Thoracic aorta (tissue), 2 donors: ENCODE results near the gene CAMK1G. TPM values are rescaled to one million over a fixed set of nuclear protein-coding genes. Genes with fewer than 3 reads are reported as not detected.
A peak's percentile ranks its signal among the peaks of the same experiment; 100 is the strongest.

Source experiments
- ATAC-seq: fragments of 150-250 bp; one replicate; pipeline ENCODE4 v1.8.0; 2017; ENCODE audit warnings: low read depth; ENCODE audit not compliant: insufficient number of reproducible peaks, low FRiP score
- DNase-seq: peaks from one replicate; pipeline ENCODE4 v3.0.0-alpha.2; 2020; ENCODE audit warnings: low spot score
- H3K27ac ChIP-seq, 2 donors: fragments of 200-600 bp; sonication (generic); 1 replicate in 1 of 2; 2 replicates in 1 of 2; pipeline ENCODE4 v1.5.1; 2016; ENCODE audit warnings: mild to moderate bottlenecking in 2 of 2, moderate library complexity in 2 of 2
- H3K27me3 ChIP-seq: fragments of 200-600 bp; sonication (generic); replicated peaks from 2 replicates; pipeline ENCODE4 v1.6.0; 2016; ENCODE audit warnings: mild to moderate bottlenecking; ENCODE audit not compliant: insufficient read depth
- H3K36me3 ChIP-seq: fragments of 200-600 bp; sonication (generic); one replicate; pipeline ENCODE4 v1.5.1; 2016
- H3K4me1 ChIP-seq, 2 donors: fragments of 200-600 bp; sonication (generic); 1 replicate in 1 of 2; 2 replicates in 1 of 2; pipeline versions ENCODE4 v1.5.1 to v1.6.0; 2016; ENCODE audit warnings: low read depth in 2 of 2, mild to moderate bottlenecking in 1 of 2; ENCODE audit not compliant: control insufficient read depth in 1 of 2
- H3K4me3 ChIP-seq: fragments of 200-600 bp; sonication (generic); 2 replicates; pipeline ENCODE4 v1.5.1; 2016; ENCODE audit warnings: mild to moderate bottlenecking
- H3K9me3 ChIP-seq: fragments of 200-600 bp; sonication (generic); 2 replicates; pipeline ENCODE4 v1.5.1; 2016
- total RNA-seq, 2 donors: library from RNA; depleted of rRNA; stranded (reverse); fragments of >200 nt; gene quantifications; one replicate each; pipeline versions ENCODE4 v1.1.0 to v1.2.3, GENCODE V29; 2016
- TF ChIP-seq, protein P1 (sequence below): fragments of 200-600 bp; sonication (generic); IDR thresholded peaks from one replicate; pipeline ENCODE4 v1.5.1; 2019; ENCODE audit warnings: antibody characterized with exemption

Gene CAMK1G
- total RNA-seq, 2 donors from 2014 or later, result not detected

DNA sequence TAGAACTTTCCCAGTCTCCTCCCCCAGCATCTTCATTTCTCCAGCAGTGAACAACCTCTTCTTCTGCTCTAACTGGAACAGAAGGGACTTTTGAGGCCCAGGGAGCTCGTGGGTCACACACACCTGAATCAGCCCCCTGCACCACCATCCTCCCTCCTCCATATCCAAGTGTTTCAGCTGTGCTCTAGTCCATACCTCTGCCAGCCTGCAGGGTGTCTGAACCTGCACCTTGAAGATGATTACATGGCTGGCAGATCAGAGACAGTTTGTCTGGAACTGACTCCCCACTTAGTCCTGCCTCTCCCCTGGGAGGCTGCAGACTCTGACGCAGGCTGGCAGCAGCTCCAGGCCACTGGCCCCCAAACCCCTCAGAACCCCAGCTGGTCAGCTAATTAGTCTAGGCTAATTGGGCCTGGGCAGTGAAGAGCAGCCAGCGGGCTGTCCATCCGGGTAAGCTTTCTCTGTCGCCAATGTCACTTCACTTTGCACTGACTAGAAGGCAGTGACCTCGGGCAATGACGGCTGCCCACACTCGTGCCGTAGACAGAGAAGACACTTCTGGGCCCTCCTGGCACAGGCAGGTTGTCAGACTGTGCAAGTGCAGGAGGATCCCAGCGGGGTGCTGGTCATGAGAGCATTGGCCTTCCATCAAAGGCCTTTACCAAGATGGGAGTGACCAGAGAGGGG is 12.2 kb downstream of the CAMK1G start:
- DNase-seq, result no peak
- ATAC-seq, result no peak
- no peak overlapping the region for H3K4me3 ChIP-seq

DNA sequence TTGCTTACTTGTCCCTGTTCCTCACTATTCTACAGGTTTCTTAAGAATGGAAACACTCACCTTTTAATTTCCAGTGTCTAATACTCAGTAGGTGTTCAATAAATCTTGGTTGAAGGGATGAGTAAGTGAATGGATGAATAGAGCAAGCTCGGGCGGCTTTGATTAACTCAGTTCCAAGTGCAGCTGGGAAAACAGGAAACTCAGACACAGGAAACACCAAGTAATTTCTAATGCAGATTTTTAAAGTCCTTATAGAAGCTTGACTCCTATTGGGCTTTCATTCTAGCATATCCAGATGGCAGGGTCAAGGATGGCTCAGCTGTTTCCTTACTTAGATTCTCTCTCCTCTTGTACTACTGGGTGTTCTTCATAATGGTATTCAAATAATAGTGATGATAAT is 14.0 kb downstream of the CAMK1G start:
- Histone ChIP-seq H3K36me3 (no peaks in the 10 kb centered on the region), H3K4me1 (no peaks in the 10 kb centered on the region), H3K27ac (no peak overlapping the region), H3K9me3 (no peaks in the 10 kb centered on the region), H3K27me3 (no peaks in the 10 kb centered on the region), H3K4me3 (no peak overlapping the region)
- no peak for ATAC-seq
- no peak for DNase-seq
- TF ChIP-seq, protein P1, sequence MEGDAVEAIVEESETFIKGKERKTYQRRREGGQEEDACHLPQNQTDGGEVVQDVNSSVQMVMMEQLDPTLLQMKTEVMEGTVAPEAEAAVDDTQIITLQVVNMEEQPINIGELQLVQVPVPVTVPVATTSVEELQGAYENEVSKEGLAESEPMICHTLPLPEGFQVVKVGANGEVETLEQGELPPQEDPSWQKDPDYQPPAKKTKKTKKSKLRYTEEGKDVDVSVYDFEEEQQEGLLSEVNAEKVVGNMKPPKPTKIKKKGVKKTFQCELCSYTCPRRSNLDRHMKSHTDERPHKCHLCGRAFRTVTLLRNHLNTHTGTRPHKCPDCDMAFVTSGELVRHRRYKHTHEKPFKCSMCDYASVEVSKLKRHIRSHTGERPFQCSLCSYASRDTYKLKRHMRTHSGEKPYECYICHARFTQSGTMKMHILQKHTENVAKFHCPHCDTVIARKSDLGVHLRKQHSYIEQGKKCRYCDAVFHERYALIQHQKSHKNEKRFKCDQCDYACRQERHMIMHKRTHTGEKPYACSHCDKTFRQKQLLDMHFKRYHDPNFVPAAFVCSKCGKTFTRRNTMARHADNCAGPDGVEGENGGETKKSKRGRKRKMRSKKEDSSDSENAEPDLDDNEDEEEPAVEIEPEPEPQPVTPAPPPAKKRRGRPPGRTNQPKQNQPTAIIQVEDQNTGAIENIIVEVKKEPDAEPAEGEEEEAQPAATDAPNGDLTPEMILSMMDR, result no peak

More for the DNA sequence above, 12.2 kb downstream of the CAMK1G start:
- Histone ChIP-seq H3K36me3 (no peaks in the 10 kb centered on the region), H3K27ac (no peak overlapping the region), H3K27me3 (no peaks in the 10 kb centered on the region), H3K4me1 (no peaks in the 10 kb centered on the region), H3K9me3 (no peaks in the 10 kb centered on the region)
- TF ChIP-seq, protein P1, result no peak

DNA sequence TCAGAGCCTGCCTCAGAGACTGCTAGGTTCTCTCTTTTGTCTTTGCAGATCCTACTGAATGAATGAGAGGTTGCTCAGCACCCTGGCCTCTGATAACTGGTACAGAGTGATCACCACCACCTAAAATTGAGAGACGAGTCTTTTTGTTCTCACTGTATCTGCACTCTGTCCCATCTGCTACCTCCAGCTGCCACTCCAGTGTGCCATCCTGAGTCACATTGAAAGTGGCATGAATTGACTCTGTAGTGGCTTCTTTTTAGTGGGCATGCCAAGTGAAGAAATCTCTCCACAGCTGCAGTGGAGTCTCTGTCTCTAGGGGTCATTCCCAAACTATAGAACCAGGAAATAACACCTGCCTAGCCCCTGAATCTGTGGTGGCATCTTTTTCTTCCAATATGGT is 14.7 kb downstream of the CAMK1G start:
- H3K4me1 ChIP-seq, result no peaks in the 10 kb centered on the region
- no peaks in the 10 kb centered on the region for H3K9me3 ChIP-seq
- H3K27me3 ChIP-seq, result no peaks in the 10 kb centered on the region
- no peak for ATAC-seq
- no peaks in the 10 kb centered on the region for H3K36me3 ChIP-seq
- no peak for DNase-seq
- H3K4me3 ChIP-seq, result no peak overlapping the region
- H3K27ac ChIP-seq, result no peak overlapping the region
- TF ChIP-seq, protein P1, result no peak

DNA sequence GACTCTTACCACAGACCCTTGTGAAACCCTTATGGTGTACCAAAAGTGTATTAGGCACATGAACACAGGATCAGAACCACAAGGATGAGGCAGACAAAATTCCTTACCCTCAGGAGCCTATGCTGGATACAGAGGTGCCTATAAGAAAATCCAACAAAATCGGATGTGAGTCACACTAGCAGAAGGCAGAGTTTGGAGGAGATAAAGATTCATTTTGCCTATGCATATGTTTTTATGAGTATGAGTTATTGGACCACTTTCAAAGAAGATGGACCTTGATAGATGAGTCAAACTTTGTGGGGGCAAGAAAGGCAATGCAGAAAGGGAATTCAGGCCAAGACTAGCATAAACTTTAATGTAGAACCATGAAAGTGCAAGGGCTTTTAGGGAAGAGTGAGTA is 17.0 kb downstream of the CAMK1G start:
- Histone ChIP-seq H3K9me3 (no peaks in the 10 kb centered on the region), H3K4me1 (no peaks in the 10 kb centered on the region), H3K36me3 (no peaks in the 10 kb centered on the region), H3K27ac (no peak overlapping the region), H3K27me3 (no peaks in the 10 kb centered on the region), H3K4me3 (no peak overlapping the region)
- no peak for DNase-seq
- ATAC-seq, result no peak
- TF ChIP-seq, protein P1, result no peak

GRCh38 chr1:209601809-209602657 is 18.5 kb downstream of the CAMK1G start:
- Histone ChIP-seq H3K27me3 (no peaks in the 10 kb centered on the region), H3K4me3 (no peak overlapping the region), H3K36me3 (no peaks in the 10 kb centered on the region), H3K4me1 (no peaks in the 10 kb centered on the region), H3K27ac (no peak overlapping the region), H3K9me3 (no peaks in the 10 kb centered on the region)
- ATAC-seq, result no peak
- no peak for DNase-seq
- TF ChIP-seq, protein P1, result peak; percentile 45
